Activated CD8-positive, alpha-beta T cell treated with anti-CD3 and anti-CD28 coated beads for 36 hours (primary cell): ENCODE data around the gene TNFAIP6. TPM values are rescaled to one million over a fixed set of nuclear protein-coding genes. Genes with fewer than 3 reads are reported as not detected.
"Not testable (repeated sequence)": the region's sequence is repeated elsewhere in the genome, so short reads cannot be mapped to it uniquely, and the experiment has no call there.

Source experiments
- ATAC-seq: fragments of 200-7000 bp; cut with Tn5 transposase; one replicate; pipeline ENCODE4 v1.10.0; 2021; ENCODE audit warnings: mild to moderate bottlenecking, moderate library complexity
- CTCF ChIA-PET: fragments of 350-600 bp; sonication (Branson Sonifier 250); formaldehyde crosslinking; loops from one replicate; lab custom pipeline; 2021; ENCODE audit warnings: antibody characterized with exemption; lab: Charles Lee
- POLR2A ChIA-PET: fragments of 350-600 bp; sonication (Branson Sonifier 250); formaldehyde crosslinking; loops from one replicate; lab custom pipeline; 2021; ENCODE audit warnings: antibody characterized with exemption; lab: Charles Lee
- DNase-seq: peaks from one replicate; pipeline ENCODE4 v3.0.0-alpha.2; 2020
- H3K27ac Mint-ChIP-seq: one replicate; pipeline ENCODE4 v1.8.0; 2021; ENCODE audit warnings: mild to moderate bottlenecking, mixed read lengths
- H3K27me3 Mint-ChIP-seq: one replicate; pipeline ENCODE4 v1.8.0; 2021; ENCODE audit warnings: mixed read lengths
- H3K36me3 Mint-ChIP-seq: one replicate; pipeline ENCODE4 v1.8.0; 2021; ENCODE audit warnings: low read depth, mixed read lengths
- H3K4me1 Mint-ChIP-seq: one replicate; pipeline ENCODE4 v1.8.0; 2021; ENCODE audit warnings: low read depth, mixed read lengths
- H3K4me3 Mint-ChIP-seq: one replicate; pipeline ENCODE4 v1.8.0; 2021; ENCODE audit warnings: mild to moderate bottlenecking, moderate library complexity, mixed read lengths
- H3K9me3 Mint-ChIP-seq: one replicate; pipeline ENCODE4 v1.8.0; 2021; ENCODE audit warnings: mixed read lengths
- intact Hi-C: fragments of 100-400 bp; cut with micrococcal nuclease; formaldehyde crosslinking; loops from one replicate; pipeline ENCODE4 v1.10.0; 2022
- total RNA-seq, 2 experiments: library from RNA; stranded (reverse); gene quantifications; one replicate each; pipeline ENCODE4 v1.2.3, GENCODE V29; 2021
- TF ChIP-seq, protein P1 (sequence below): fragments of 200-600 bp; IDR thresholded peaks from one replicate; pipeline ENCODE4 v1.8.0; 2022; ENCODE audit warnings: antibody characterized with exemption, mild to moderate bottlenecking

TNFAIP6 gene
- total RNA-seq, 2 experiments from 2014 or later, result not detected

DNA sequence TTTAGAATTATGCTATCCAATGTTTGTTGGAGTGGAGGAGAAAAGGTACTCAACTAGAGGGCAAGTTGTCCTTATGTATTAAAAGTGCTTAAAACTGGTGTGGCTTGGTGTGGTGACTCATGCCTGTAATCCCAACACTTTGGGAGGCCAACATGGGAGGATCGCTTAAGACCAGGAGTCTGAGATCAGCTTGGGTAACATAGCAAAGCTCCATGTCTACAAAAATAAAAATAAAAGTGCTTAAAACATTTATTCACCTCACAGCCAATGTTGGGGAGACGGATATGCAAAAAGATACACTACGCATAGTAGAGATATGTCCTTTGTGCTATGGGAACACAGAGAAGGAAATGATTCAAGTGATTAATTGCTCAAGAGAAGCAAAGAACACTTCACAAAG, 19.3 kb upstream of the TNFAIP6 start:
- H3K9me3 Mint-ChIP-seq, result peaks cover 9% of the 10 kb centered on the region
- ChIA-PET POLR2A (interaction anchor here (0.6 kb wide), 1 partner anchor 61 kb away, joined by 3 read pairs; no protein-coding TSS in a partner anchor), CTCF (no interaction called here)
- TF ChIP-seq, protein P1, sequence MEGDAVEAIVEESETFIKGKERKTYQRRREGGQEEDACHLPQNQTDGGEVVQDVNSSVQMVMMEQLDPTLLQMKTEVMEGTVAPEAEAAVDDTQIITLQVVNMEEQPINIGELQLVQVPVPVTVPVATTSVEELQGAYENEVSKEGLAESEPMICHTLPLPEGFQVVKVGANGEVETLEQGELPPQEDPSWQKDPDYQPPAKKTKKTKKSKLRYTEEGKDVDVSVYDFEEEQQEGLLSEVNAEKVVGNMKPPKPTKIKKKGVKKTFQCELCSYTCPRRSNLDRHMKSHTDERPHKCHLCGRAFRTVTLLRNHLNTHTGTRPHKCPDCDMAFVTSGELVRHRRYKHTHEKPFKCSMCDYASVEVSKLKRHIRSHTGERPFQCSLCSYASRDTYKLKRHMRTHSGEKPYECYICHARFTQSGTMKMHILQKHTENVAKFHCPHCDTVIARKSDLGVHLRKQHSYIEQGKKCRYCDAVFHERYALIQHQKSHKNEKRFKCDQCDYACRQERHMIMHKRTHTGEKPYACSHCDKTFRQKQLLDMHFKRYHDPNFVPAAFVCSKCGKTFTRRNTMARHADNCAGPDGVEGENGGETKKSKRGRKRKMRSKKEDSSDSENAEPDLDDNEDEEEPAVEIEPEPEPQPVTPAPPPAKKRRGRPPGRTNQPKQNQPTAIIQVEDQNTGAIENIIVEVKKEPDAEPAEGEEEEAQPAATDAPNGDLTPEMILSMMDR, result no peak
- intact Hi-C loops, result no loop called here
- DNase-seq (no peak), ATAC-seq (no peak)
- no peak overlapping the region for H3K4me3 Mint-ChIP-seq
- H3K36me3 Mint-ChIP-seq, result peaks cover 2% of the 10 kb centered on the region
- peaks cover 5% of the 10 kb centered on the region for H3K27me3 Mint-ChIP-seq
- H3K4me1 Mint-ChIP-seq, result no peaks in the 10 kb centered on the region
- H3K27ac Mint-ChIP-seq, result no peak overlapping the region

DNA sequence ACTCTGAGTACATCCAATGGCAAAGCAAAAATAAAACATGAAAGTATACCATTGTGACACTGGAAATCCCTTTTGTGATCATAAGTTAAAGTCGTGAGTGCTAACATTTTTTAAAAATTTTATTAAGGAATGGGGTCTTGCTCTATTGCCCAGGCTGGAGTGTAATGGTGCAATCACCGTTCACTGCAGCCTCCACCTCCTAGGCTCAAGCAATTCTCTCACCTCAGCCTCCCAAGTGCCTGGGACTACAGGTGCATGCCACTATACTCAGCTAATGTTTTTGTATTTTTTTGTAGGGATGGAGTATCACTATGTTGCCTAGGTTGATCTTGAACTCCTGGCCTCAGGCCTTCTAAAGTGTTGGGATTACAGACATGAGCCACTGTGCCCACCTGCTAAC, 14.3 kb upstream of the TNFAIP6 start:
- CTCF ChIA-PET, result no interaction called here
- TF ChIP-seq, protein P1, result no peak
- intact Hi-C loops, result no loop called here
- Mint-ChIP-seq H3K4me3 (no peak overlapping the region), H3K27ac (no peak overlapping the region), H3K36me3 (peaks cover 2% of the 10 kb centered on the region), H3K9me3 (peaks cover 15% of the 10 kb centered on the region), H3K27me3 (peaks cover 5% of the 10 kb centered on the region), H3K4me1 (no peaks in the 10 kb centered on the region)
- no peak for DNase-seq
- no peak for ATAC-seq
- POLR2A ChIA-PET, result no interaction called here

- POLR2A ChIA-PET, result interaction anchor here (0.6 kb wide), 1 partner anchor 55 kb away, joined by 3 read pairs; no protein-coding TSS in a partner anchor
- CTCF ChIA-PET, H3K27me3 Mint-ChIP-seq, H3K27ac Mint-ChIP-seq, DNase-seq, H3K4me3 Mint-ChIP-seq, H3K4me1 Mint-ChIP-seq, ATAC-seq, H3K36me3 Mint-ChIP-seq, intact Hi-C loops: not testable (repeated sequence)
- H3K9me3 Mint-ChIP-seq, result peaks cover 15% of the 10 kb centered on the region
Measured at GRCh38 chr2:151344191-151344590, 13.2 kb upstream of the TNFAIP6 start.

DNA sequence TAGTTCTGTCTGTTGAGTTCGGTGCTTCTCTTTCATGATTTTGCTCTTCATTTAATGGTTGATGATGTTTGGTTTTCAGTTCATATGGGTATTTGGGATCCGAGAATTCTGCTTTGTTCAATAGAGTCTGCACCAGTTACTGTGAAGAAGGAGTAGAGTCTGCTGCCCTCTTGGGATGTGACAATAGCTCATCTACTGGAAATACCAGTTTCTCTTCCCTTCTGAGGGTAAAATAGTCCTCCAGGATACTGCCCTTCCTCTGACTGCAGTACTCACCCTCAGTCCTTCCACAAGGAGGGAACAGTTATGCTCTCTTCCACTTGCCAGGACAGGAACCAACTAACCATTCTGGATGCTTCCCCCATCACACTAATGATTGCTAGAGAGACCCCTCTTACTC, 12.5 kb upstream of the TNFAIP6 start:
- Mint-ChIP-seq H3K27me3 (peaks cover 5% of the 10 kb centered on the region), H3K4me1 (no peaks in the 10 kb centered on the region), H3K27ac (no peak overlapping the region), H3K4me3 (no peak overlapping the region), H3K9me3 (peaks cover 15% of the 10 kb centered on the region), H3K36me3 (peaks cover 2% of the 10 kb centered on the region)
- TF ChIP-seq, protein P1, result no peak
- ATAC-seq (no peak), DNase-seq (no peak)
- ChIA-PET CTCF (no interaction called here), POLR2A (no interaction called here)
- intact Hi-C loops, result no loop called here

- no peak overlapping the region for H3K4me3 Mint-ChIP-seq
- H3K9me3 Mint-ChIP-seq, result peaks cover 5% of the 10 kb centered on the region
- TF ChIP-seq, protein P1, result no peak
- DNase-seq, result no peak
- POLR2A ChIA-PET, result no interaction called here
- CTCF ChIA-PET, result no interaction called here
- no peaks in the 10 kb centered on the region for H3K4me1 Mint-ChIP-seq
- no peak overlapping the region for H3K27ac Mint-ChIP-seq
- ATAC-seq, result no peak
- no peaks in the 10 kb centered on the region for H3K27me3 Mint-ChIP-seq
- no peaks in the 10 kb centered on the region for H3K36me3 Mint-ChIP-seq
- intact Hi-C loops, result no loop called here
Measured at GRCh38 chr2:151347294-151347693, 10.1 kb upstream of the TNFAIP6 start.

DNA sequence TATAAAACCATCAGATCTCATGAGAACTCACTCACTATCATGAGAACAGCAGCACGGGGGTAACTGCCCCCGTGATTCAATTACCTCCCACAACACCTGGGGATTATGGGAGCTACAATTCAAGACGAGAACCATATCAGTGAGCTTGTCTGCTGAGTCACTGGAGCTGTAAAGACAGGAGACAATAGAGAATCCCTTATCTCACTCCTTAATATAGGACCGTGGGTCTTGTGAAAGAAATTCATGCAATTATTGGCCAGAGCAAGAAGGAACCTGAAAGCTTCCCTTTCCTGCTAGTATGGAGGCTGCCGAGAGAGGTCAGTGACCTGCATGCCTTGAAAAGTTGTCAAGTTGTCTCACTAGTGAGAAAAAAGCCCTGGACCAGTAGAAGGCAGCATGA, 9.5 kb upstream of the TNFAIP6 start:
- peaks cover 5% of the 10 kb centered on the region for H3K9me3 Mint-ChIP-seq

More for the DNA sequence above, 9.5 kb upstream of the TNFAIP6 start:
- H3K27me3 Mint-ChIP-seq, result no peaks in the 10 kb centered on the region
- TF ChIP-seq, protein P1, result no peak
- ChIA-PET CTCF (no interaction called here), POLR2A (no interaction called here)
- H3K27ac Mint-ChIP-seq, result no peak overlapping the region
- ATAC-seq, result no peak
- no peak overlapping the region for H3K4me3 Mint-ChIP-seq
- no peak for DNase-seq
- intact Hi-C loops, result no loop called here
- no peaks in the 10 kb centered on the region for H3K4me1 Mint-ChIP-seq
- H3K36me3 Mint-ChIP-seq, result no peaks in the 10 kb centered on the region
